ENCODE results near the gene PXYLP1. TPM values are rescaled to one million over a fixed set of nuclear protein-coding genes. Genes with fewer than 3 reads are reported as not detected.

Gene PXYLP1
- total and polyA plus RNA-seq, 2 of the 8 experiments (the other 6 are each of a cell fraction or from before 2014, with no cell fraction given), result 19.4 to 20.6 TPM

DNA sequence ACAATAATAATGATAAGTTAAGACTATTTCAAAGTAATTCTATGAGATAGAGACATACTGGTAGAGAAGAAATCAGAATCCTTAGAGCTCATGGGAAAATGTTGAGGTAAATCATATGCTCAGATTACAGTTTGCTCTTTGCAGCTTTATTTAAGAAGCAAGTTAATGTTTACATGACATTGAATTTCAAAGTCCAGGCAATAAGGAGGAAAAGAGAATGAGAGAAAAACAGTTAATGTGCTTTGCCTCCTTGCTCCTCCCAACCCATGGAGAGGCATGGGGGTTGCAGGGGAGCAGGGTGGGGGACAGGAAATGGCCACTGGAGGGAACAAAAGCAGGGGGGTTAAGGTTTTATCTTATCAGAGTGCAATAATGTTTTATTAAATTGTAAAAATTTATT is 94.5 kb downstream of the PXYLP1 start:
- Histone ChIP-seq H4K5ac (ENCODE audit: insufficient read length, low read depth, low read length) (no peak overlapping the region), H3K36me3 (ENCODE audit: control insufficient read depth in 2 of 4, insufficient read depth in 4 of 4, low read length in 3 of 4) (no peaks in the 10 kb centered on the region), H3K4ac (replicated peaks; ENCODE audit: insufficient read length, low read depth, low read length) (no peak overlapping the region), H3K23me2 (ENCODE audit: low read depth, low read length) (no peaks in the 10 kb centered on the region), H3K14ac (ENCODE audit: insufficient read length) (no peak overlapping the region), H2BK120ac (replicated peaks; ENCODE audit: low read depth, low read length) (no peak overlapping the region), H2AFZ (ENCODE audit: low read length) (peak overlapping the region; percentile 28; the same call in 1 of the 2 replicates), H3K56ac (replicated peaks; ENCODE audit: insufficient read length, low read depth, low read length) (no peak overlapping the region), H4K20me1 (replicated peaks in 1 of 2; ENCODE audit: control insufficient read depth in 1 of 2, insufficient read depth in 2 of 2, low read length in 2 of 2) (no peaks in the 10 kb centered on the region), H3K4me3 (ENCODE audit: extremely low read depth in 1 of 4, insufficient read depth in 2 of 4, low read depth in 3 of 4, low read length in 4 of 4) (no peak overlapping the region), H3K9ac (replicated peaks in 1 of 4; ENCODE audit: extremely low read depth in 1 of 4, low read depth in 3 of 4, low read length in 3 of 4) (no peak overlapping the region), H3K79me2 (ENCODE audit: control insufficient read depth in 1 of 2, insufficient read depth in 2 of 2, low read length in 2 of 2) (no peaks in the 10 kb centered on the region), H2AK5ac (ENCODE audit: low read depth, low read length) (no peak overlapping the region), H2BK15ac (ENCODE audit: low read length) (no peak overlapping the region), H3K4me1 (replicated peaks in 1 of 4; ENCODE audit: control insufficient read depth in 3 of 4, insufficient read depth in 4 of 4, low read length in 3 of 4) (0 out of 7 replicates have a peak, but pooled peaks cover 0 to 3% (median 0%) of the 10 kb centered on the region in 4 experiments), H3K18ac (ENCODE audit: extremely low read depth, low read length) (no peak overlapping the region), H3K4me2 (ENCODE audit: insufficient read depth in 1 of 2, low read depth in 2 of 2, low read length in 2 of 2) (no peak overlapping the region), H2BK5ac (ENCODE audit: low read depth, low read length) (no peak overlapping the region), H4K8ac (ENCODE audit: extremely low read depth, insufficient read depth, low read length) (no peak overlapping the region), H2BK20ac (ENCODE audit: low read length) (no peak overlapping the region), H3K27me3 (replicated peaks in 1 of 4; ENCODE audit: control insufficient read depth in 3 of 4, extremely low read depth in 1 of 4, insufficient read depth in 3 of 4, low read length in 3 of 4) (no peaks in the 10 kb centered on the region), H4K91ac (replicated peaks; ENCODE audit: insufficient read length, low read length) (no peak overlapping the region), H3K27ac (ENCODE audit: low read depth, low read length) (no peak overlapping the region), H2BK12ac (ENCODE audit: low read depth, low read length) (no peak overlapping the region), H3K23ac (ENCODE audit: insufficient read length) (no peak overlapping the region), H3K79me1 (ENCODE audit: low read depth, low read length) (no peaks in the 10 kb centered on the region), H3K9me3 (ENCODE audit: insufficient read depth in 2 of 2, low read depth in 1 of 2, low read length in 1 of 2) (no peaks in the 10 kb centered on the region)
- FAIRE-seq, result no peak
- no peak for DNase-seq (ENCODE audit: low read depth in 1 of 2, low spot score in 2 of 2)
- POLR2A ChIA-PET (ENCODE audit: partially characterized antibody), result interaction anchor here (1.5 kb wide), 1 partner anchor 14 kb away, joined by 3 read pairs; no protein-coding TSS in a partner anchor
- CTCF ChIA-PET (ENCODE audit: partially characterized antibody), result interaction anchor here (0.9 to 1.1 kb wide), 2 partner anchors 19 to 22 kb away, joined by 3 read pairs; no protein-coding TSS in a partner anchor
- no peak for TF ChIP-seq TEAD4 (IDR thresholded peaks at IDR 0.05; ENCODE audit: low read depth, low read length)
- no peak for TF ChIP-seq TAF7 (optimal IDR thresholded peaks at IDR 0.05; ENCODE audit: borderline replicate concordance, low read depth, low read length)
- no peak for TF ChIP-seq SUZ12 (IDR thresholded peaks at IDR 0.05; ENCODE audit: low read length)
- TF ChIP-seq EZH2 (IDR thresholded peaks at IDR 0.05; ENCODE audit: low read depth, low read length, severe bottlenecking), result no peak
- no peak for TF ChIP-seq RBBP5 (IDR thresholded peaks at IDR 0.05; ENCODE audit: borderline replicate concordance, low read depth, low read length)
- no peak for TF ChIP-seq GTF2F1 (IDR thresholded peaks at IDR 0.05; ENCODE audit: borderline replicate concordance, low read depth, low read length)
- no peak for TF ChIP-seq KDM5A (IDR thresholded peaks at IDR 0.05; ENCODE audit: low read length)
- TF ChIP-seq MAFK (IDR thresholded peaks at IDR 0.05; ENCODE audit: low read depth, low read length), result no peak
- no peak for TF ChIP-seq ASH2L (IDR thresholded peaks at IDR 0.05; ENCODE audit: low read length)
- TF ChIP-seq FOSL1 (IDR thresholded peaks at IDR 0.05; ENCODE audit: insufficient read depth, low read depth, low read length), result no peak
- TF ChIP-seq ZNF274 (IDR thresholded peaks at IDR 0.05; ENCODE audit: borderline replicate concordance, extremely low read depth, low read length), result no peak
- no peak for TF ChIP-seq POU5F1 (IDR thresholded peaks at IDR 0.05; ENCODE audit: low read depth, low read length)
- no peak for TF ChIP-seq EGR1 (IDR thresholded peaks at IDR 0.05; ENCODE audit: borderline replicate concordance, low read depth, low read length)
- TF ChIP-seq, protein P1, sequence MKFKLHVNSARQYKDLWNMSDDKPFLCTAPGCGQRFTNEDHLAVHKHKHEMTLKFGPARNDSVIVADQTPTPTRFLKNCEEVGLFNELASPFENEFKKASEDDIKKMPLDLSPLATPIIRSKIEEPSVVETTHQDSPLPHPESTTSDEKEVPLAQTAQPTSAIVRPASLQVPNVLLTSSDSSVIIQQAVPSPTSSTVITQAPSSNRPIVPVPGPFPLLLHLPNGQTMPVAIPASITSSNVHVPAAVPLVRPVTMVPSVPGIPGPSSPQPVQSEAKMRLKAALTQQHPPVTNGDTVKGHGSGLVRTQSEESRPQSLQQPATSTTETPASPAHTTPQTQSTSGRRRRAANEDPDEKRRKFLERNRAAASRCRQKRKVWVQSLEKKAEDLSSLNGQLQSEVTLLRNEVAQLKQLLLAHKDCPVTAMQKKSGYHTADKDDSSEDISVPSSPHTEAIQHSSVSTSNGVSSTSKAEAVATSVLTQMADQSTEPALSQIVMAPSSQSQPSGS (IDR thresholded peaks at IDR 0.05; ENCODE audit: low read length), result no peak
